GM19023 (cell line): Measurements from ENCODE around the gene TINAGL1.

Experiments used
- ATAC-seq: cut with Tn5 transposase; IDR thresholded peaks from one replicate; pipeline ENCODE4 v1.9.1; 2021; ENCODE audit warnings: mild to moderate bottlenecking, moderate library complexity; ENCODE audit not compliant: unreplicated experiment

The TINAGL1 gene

GRCh38 chr1:31568895-31569595, 7.3 kb upstream of the TINAGL1 start:
- no peak for ATAC-seq

GRCh38 chr1:31569596-31570173, 6.6 kb upstream of the TINAGL1 start:
- no peak for ATAC-seq

DNA sequence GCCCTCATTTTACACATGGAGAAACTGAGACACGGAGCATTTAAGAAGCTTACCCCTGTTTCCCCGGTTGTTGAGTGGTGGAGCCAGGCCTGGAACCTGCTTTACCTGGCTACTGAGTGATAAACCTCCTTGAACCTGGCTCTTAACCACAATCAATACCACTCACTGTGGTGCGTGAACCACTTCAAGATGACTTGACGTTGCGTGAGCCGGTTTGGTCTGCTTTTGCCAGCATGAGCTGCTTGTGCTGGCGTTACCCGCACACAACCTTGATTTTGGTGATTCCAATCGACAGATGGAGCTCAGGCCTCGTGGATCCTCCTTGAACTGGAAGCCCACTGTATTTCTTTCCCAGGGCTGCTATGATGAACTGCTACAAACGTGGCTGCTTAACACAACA, 6.1 kb upstream of the TINAGL1 start:
- ATAC-seq = no peak

DNA sequence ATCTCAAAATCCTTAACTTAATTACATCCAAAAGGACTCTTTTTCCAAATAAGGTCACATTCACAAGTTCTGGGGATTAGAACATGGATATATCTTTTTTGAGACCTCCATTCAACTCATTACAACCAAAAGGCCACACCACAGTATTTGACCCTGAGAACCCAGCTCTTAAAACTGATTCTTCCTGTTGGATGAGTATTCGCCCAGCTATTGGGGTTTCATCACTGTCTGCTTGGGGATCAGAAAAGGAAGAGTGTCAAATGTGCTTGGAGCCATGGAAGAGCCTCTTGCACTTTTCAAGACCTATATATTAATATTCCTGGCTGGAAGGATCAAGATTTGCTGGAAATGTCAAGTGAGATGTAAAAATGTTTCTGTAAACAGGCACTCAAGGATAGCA, 5.4 kb upstream of the TINAGL1 start:
- ATAC-seq = no peak

- ATAC-seq = no peak
Observed at GRCh38 chr1:31571340-31572295, 4.7 kb upstream of the TINAGL1 start.

GRCh38 chr1:31572323-31573104, 3.8 kb upstream of the TINAGL1 start:
- no peak for ATAC-seq

DNA sequence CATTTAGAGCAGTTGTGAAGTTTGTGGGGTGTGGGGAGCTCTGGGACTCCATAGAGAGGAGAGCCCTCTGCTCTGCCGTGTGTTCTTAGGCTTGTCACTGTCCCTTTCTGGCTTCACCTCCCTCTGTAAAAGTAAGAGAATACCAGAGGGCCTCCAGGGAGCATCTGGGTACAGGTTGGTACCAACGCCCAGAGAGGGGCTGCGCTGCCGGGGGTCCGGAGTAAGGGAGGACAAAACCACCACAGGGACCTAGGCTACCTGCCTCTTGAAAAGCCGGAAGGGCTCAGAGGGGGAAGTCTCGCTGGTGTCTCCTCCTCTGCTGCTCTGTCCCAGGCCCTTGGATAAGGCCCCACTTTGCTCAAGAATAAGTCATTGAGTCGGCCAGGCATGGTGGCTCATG, 3.1 kb upstream of the TINAGL1 start:
- ATAC-seq = no peak

DNA sequence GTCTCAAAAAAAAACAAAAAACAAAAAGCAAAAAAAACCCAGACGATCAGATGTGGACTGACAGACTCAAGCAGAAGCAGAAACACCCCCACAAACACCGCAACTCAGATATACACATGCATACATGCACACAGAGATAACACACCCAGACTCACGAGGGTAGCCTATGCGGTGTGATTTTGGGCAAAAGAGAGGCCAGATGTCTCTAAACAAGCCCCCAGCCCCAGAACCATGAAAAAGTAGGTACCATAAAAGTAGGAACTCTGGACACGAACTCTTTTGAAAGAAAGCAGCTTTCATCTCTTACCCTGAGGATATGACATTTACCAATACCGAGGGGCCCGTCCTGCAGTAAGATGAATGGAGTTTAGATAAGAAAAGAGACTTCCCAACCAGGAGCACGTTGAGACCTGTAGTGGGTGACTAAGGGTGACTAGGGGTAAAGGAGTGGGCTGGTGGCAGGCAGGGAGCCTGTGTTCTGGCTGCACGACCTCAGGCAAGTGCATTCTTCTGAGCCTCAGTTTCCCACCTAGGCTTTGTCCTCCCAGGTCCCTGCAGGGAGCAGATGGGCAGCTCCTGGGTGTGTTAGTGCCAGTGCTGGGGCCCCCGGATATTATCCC, 1.5 kb upstream of the TINAGL1 start:
- ATAC-seq = no peak

GRCh38 chr1:31575369-31576140, 760 bp upstream of the TINAGL1 start:
- no peak for ATAC-seq

- no peak for ATAC-seq
Observed at GRCh38 chr1:31576743-31577455, 584 bp downstream of the TINAGL1 start.

DNA sequence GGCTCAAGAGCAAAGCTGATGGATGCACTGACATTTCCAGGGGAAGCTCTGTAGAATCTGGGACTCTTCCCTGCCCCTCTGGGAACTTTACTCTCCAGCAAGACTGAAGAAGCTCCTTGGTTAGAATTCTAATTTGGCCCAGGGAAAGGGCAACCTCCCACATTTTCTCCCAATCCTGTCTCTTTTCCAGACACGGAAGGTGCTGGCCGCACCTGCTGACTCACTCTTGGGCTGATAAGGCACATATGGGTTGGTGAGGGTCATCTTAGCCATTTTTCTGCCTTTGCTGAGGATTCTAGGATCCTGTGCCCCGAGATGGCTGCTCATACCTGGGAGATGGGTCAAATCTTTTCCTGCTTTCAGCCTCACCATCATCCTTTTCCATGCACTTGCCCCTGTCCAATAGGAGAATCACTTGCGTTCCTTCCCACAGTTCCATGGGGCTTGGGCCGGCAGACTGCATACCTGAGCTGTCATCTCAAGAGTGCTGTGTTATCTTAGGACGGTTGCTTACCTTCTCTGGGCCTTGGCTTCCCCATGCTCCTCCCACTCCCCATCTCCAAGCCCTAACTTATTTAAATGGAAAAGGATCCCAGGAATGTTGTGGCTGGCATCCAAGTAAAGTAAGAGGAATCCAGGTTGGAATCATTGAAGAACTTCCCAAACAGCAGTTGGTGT, 1.3 kb downstream of the TINAGL1 start:
- no peak for ATAC-seq

DNA sequence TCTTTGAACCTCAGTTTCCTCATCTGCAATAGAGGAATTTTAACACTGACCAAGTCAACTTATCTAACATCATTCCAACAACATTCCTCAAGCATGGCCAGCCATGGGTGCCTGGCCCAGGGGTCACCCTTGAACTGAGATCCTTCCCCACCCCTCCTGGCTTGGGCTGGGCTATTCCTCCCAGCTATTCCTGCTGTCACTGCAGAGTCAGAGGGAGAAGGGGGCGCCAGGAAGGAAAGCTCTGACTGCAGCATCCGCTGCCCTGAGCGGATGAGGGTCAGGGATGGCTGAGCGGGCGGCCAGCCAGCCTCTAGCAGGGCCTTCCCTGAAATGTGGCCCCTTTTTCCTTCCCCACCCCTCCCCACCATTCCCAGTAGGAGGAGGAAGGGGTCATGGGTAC, 3.1 kb downstream of the TINAGL1 start:
- ATAC-seq = no peak

- ATAC-seq = no peak
Observed at GRCh38 chr1:31580513-31580870, 4.2 kb downstream of the TINAGL1 start.

DNA sequence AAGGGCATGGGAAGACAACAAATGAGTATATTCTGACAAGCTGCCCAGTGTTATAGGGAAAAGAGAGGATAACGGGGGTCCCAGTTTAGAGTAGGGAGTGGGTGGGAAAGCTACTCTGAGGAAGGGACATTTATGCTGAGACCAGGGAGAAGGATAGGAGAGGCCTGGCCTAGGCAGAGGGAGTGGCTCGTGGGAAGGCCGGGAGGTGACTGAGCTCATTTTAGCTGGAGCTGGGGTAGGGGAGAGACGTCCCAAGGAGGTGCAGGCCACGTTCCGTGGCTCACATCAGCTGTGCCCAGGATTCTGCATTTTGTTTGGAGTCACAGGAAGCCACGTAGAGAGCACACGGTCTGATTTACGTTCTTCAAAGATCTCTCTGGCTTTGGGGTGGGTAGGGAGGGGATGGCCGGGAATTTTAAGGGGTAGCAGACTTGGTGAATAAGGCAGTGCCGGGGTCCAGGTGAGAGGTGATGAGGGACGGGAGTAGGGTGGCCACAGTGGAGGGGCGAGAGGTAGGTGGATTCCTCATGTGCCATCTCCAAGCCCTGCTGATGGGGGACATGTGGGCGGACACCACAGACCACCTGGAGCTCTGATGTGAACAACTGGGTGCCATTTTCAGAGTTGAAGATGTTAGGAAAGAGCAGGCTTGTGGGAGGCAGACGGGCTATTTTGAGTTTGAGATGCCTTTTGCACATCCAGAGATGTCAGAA, 4.7 kb downstream of the TINAGL1 start:
- no peak for ATAC-seq

GRCh38 chr1:31581821-31582810, 5.8 kb downstream of the TINAGL1 start:
- no peak for ATAC-seq

- ATAC-seq = no peak
Observed at GRCh38 chr1:31583082-31583994, 7.0 kb downstream of the TINAGL1 start.
